ENCODE results near the gene KLF11. TPM values are rescaled to one million over a fixed set of nuclear protein-coding genes. Genes with fewer than 3 reads are reported as not detected.
"Not testable (repeated sequence)": the region's sequence is repeated elsewhere in the genome, so short reads cannot be mapped to it uniquely, and the experiment has no call there.

The KLF11 gene
- total and polyA plus RNA-seq, 9 of the 15 experiments (the other 6 are each of a cell fraction or from before 2014, with no cell fraction given), result 2.1 to 13.4 (median 6.5) TPM

DNA sequence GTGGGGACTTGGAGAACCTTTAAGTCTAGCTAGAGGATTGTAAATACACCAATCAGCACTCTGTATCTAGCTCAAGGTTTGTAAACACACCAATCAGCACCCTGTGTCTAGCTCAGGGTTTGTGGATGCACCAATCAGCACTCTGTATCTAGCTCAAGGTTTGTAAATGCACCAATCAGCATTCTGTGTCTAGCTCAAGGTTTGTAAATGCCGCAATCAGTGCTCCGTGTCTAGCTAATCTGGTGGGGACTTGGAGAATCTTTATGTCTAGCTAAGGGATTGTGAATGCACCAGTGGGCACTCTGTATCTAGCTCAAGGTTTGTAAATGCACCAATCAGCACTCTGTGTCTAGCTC, 48.5 kb downstream of the KLF11 start:
- H3K27ac ChIP-seq (ENCODE audit: extremely low read depth, low read depth, low read length); H3K4me3 ChIP-seq; H3K9me3 ChIP-seq (replicated peaks; ENCODE audit: control insufficient read depth, insufficient read depth, low read depth, low read length); FAIRE-seq; H2AFZ ChIP-seq (ENCODE audit: low read depth, low read length); H3K4me2 ChIP-seq (ENCODE audit: insufficient read depth, low read length); H3K36me3 ChIP-seq (ENCODE audit: control insufficient read depth, insufficient read depth, low read length); H3K9ac ChIP-seq (ENCODE audit: insufficient read depth in 1 of 2, low read depth in 2 of 2, low read length in 2 of 2); in situ Hi-C loops (cut with MboI); H3K9me1 ChIP-seq (ENCODE audit: control insufficient read depth, insufficient read depth, low read length); H4K20me1 ChIP-seq (replicated peaks; ENCODE audit: control insufficient read depth, insufficient read depth, low read length); intact Hi-C loops (cut with micrococcal nuclease); DNase-seq (ENCODE audit: extremely low read depth in 1 of 4, low spot score in 3 of 4); ATAC-seq; CTCF ChIA-PET (ENCODE audit: low intra/inter-chr PET ratio); H3K79me2 ChIP-seq (ENCODE audit: control insufficient read depth, insufficient read depth, low read length); BruUV-seq (replicated peaks): not testable (repeated sequence)
- POLR2A ChIA-PET, result interaction anchor here (0.7 to 1.4 kb wide), 3 partner anchors 9 to 19 kb away, joined by 3 to 5 read pairs (median 3); no protein-coding TSS in a partner anchor
- WGBS (ENCODE audit: insufficient coverage, low coverage, missing lambda C conversion rate), result 79% methylated on average over 2 of the region's 2 CpGs
- H3K4me1 ChIP-seq (replicated peaks in 1 of 2; ENCODE audit: control insufficient read depth in 2 of 2, insufficient read depth in 2 of 2, low read length in 2 of 2), result peaks cover 0 to 15% of the 10 kb centered on the region in 2 experiments; a peak in 3 of 5 replicates
- TF ChIP-seq NFYB (IDR thresholded peaks at IDR 0.05; ENCODE audit: extremely low read depth, insufficient read length), result peak; percentile 8
- H3K27me3 ChIP-seq (ENCODE audit: control insufficient read depth in 2 of 2, insufficient read depth in 2 of 2, low read length in 2 of 2), result peaks cover 8 to 22% of the 10 kb centered on the region in 2 experiments; a peak in 4 of 5 replicates

DNA sequence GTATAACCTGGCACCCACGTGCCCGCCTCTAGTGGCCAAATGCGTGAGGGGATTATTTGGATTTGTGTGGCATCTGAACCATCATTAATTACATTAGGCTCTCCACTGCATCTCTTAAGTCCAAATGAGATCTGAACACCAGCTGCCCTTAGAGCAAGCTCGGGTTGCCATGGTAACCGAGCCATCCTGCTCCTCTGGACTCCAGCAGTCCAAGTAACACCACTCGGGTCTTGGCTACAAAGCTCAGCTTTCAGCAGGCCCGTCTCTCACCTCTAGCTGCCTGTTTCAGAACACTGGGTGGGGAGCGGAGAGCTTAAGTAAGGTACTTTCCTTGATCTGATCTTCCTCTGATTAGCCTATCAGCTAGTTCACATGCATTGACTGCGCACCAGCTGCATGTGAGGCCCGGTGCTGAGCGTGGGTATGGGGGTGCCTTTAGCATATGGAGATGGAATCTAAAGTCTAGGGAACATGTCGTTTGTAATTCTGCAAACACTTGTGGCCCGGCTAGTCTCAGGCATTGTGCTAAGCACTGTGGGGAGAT, 51.0 kb downstream of the KLF11 start:
- Histone ChIP-seq H3K4me1 (replicated peaks in 1 of 2; ENCODE audit: control insufficient read depth in 2 of 2, insufficient read depth in 2 of 2, low read length in 2 of 2) (peaks cover 2 to 21% of the 10 kb centered on the region in 2 experiments; a peak in 3 of 5 replicates), H3K4me3 (no peak overlapping the region), H3K9me1 (ENCODE audit: control insufficient read depth, insufficient read depth, low read length) (no peaks in the 10 kb centered on the region), H3K79me2 (ENCODE audit: control insufficient read depth, insufficient read depth, low read length) (no peaks in the 10 kb centered on the region), H3K9me3 (replicated peaks; ENCODE audit: control insufficient read depth, insufficient read depth, low read depth, low read length) (no peaks in the 10 kb centered on the region), H3K4me2 (ENCODE audit: insufficient read depth, low read length) (no peak overlapping the region), H3K27me3 (ENCODE audit: control insufficient read depth in 2 of 2, insufficient read depth in 2 of 2, low read length in 2 of 2) (peaks cover 8 to 22% of the 10 kb centered on the region in 2 experiments; a peak in 4 of 5 replicates), H4K20me1 (replicated peaks; ENCODE audit: control insufficient read depth, insufficient read depth, low read length) (no peaks in the 10 kb centered on the region), H3K27ac (ENCODE audit: extremely low read depth, low read depth, low read length) (no peak overlapping the region), H3K9ac (ENCODE audit: insufficient read depth in 1 of 2, low read depth in 2 of 2, low read length in 2 of 2) (peak overlapping the region in 1 of 2 experiments; percentile 46; a peak in 1 of 4 replicates), H3K36me3 (ENCODE audit: control insufficient read depth, insufficient read depth, low read length) (no peaks in the 10 kb centered on the region), H2AFZ (ENCODE audit: low read depth, low read length) (no peak overlapping the region)
- 24% methylated on average over 13 of the region's 13 CpGs for WGBS (ENCODE audit: insufficient coverage, low coverage, missing lambda C conversion rate)
- ATAC-seq, result no peak
- ChIA-PET CTCF (ENCODE audit: low intra/inter-chr PET ratio) (no interaction called here), POLR2A (interaction anchor here (0.9 to 1.4 kb wide), 2 partner anchors 9 kb away, joined by 3 to 5 read pairs; no protein-coding TSS in a partner anchor)
- peak in 1 of 4 experiments; percentile 39 for DNase-seq (ENCODE audit: extremely low read depth in 1 of 4, low spot score in 3 of 4)
- no peak for TF ChIP-seq SMARCA5 (IDR thresholded peaks at IDR 0.05)
- TF ChIP-seq, protein P1, sequence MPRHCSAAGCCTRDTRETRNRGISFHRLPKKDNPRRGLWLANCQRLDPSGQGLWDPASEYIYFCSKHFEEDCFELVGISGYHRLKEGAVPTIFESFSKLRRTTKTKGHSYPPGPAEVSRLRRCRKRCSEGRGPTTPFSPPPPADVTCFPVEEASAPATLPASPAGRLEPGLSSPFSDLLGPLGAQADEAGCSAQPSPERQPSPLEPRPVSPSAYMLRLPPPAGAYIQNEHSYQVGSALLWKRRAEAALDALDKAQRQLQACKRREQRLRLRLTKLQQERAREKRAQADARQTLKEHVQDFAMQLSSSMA (CRISPR knock-in tag; IDR thresholded peaks at IDR 0.05), result no peak
- TF ChIP-seq ZNF175 (CRISPR knock-in tag; IDR thresholded peaks at IDR 0.05; ENCODE audit: low read depth), result no peak
- peak in 1 of 2 experiments; percentile 63; a peak in 1 of 4 replicates for TF ChIP-seq CSDE1 (IDR thresholded peaks at IDR 0.05)
- TF ChIP-seq RFX1 (IDR thresholded peaks at IDR 0.05), result peak; percentile 94
- no peak for TF ChIP-seq U2AF2 (optimal IDR thresholded peaks at IDR 0.05; ENCODE audit: low read depth, low read length)
- TF ChIP-seq NRF1 (conservative IDR thresholded peaks at IDR 0.05 in 1 of 2, IDR thresholded peaks at IDR 0.05 in 1 of 2), result 0 out of 4 replicates have a peak, but pooled peaks of 1 of the 2 experiments have one; percentile 15
- intact Hi-C loops (cut with micrococcal nuclease) (no loop called here), in situ Hi-C loops (cut with MboI) (no loop called here)
- no TSS peak for BruUV-seq (replicated peaks)
- FAIRE-seq, result no peak
